Mucosa of descending colon (tissue), 3 donors: ENCODE data around the gene CD72. TPM values are rescaled to one million over a fixed set of nuclear protein-coding genes. Genes with fewer than 3 reads are reported as not detected.
"Not testable (repeated sequence)": the region's sequence is repeated elsewhere in the genome, so short reads cannot be mapped to it uniquely, and the experiment has no call there.

ENCODE experiments used
- ATAC-seq: fragments of 200-7000 bp; cut with Tn5 transposase; one replicate; pipeline ENCODE4 v1.9.1; 2020; ENCODE audit warnings: mild to moderate bottlenecking, moderate library complexity
- DNase-seq, 3 donors: peaks; one replicate each; pipeline ENCODE4 v3.0.0-alpha.2; 2020
- H3K36me3 ChIP-seq: fragments of 200-600 bp; one replicate; pipeline ENCODE4 v1.8.0; 2021; ENCODE audit warnings: low read depth, mild to moderate bottlenecking
- H3K4me1 ChIP-seq: fragments of 200-600 bp; one replicate; pipeline ENCODE4 v1.8.0; 2021; ENCODE audit warnings: low read depth, mild to moderate bottlenecking
- H3K4me3 ChIP-seq: fragments of 200-600 bp; one replicate; pipeline ENCODE4 v1.8.0; 2021; ENCODE audit warnings: mild to moderate bottlenecking
- H3K9me3 ChIP-seq: fragments of 200-600 bp; one replicate; pipeline ENCODE4 v1.8.0; 2021; ENCODE audit warnings: mild to moderate bottlenecking
- intact Hi-C, 2 donors: fragments of 100-400 bp; cut with DNase I in 1 of 2; cut with micrococcal nuclease in 1 of 2; formaldehyde crosslinking; loops; one replicate each; pipeline versions ENCODE4 v1.11.0 to v1.11.1; 2022; cut with DNase I, micrococcal nuclease
- total RNA-seq, 3 donors: library from RNA; stranded (reverse); fragmentation: NEBNext Ultra II Directional in 2 of 3; extraction: Animal tissue kit (Norgen Biotek cat#: 25700) in 2 of 3; gene quantifications; one replicate each; pipeline versions ENCODE4 v1.2.1 to v1.2.4, GENCODE V29; 2021 to 2023
- TF ChIP-seq, protein P1 (sequence below): fragments of 200-600 bp; IDR thresholded peaks from one replicate; pipeline ENCODE4 v1.8.0; 2022; ENCODE audit warnings: antibody characterized with exemption, mild to moderate bottlenecking
- donor health status: DM: no; HTN: no; CAD: no; lungs with moderate emphysema.
- donor health status: DM: no; HTN: no; CAD: no.
- donor health status: DM: no; HTN: yes; CAD: no.

The CD72 gene
- total RNA-seq, 3 donors from 2014 or later, result 1.6 to 3.0 (median 1.6) TPM

DNA sequence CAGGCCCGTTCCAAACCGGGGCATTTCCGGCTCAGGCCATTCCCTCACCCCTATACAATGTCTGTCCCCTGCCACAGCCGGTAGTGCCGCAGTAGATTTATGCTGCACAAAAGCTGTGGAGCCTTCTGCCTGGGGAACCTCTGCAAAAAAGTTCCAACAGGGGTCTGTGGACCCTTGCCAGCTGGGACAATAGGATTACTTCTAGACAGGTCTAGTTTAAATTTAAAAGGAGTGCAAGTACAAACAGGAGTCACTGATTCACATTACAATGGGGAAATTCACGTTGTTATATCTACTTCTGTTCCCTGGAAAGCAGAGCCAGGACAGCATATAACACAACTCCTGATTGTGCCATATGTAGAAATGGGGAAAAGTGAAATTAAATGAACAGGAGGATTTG, 34.7 kb downstream of the CD72 start:
- DNase-seq, ATAC-seq, intact Hi-C loops: not testable (repeated sequence)

DNA sequence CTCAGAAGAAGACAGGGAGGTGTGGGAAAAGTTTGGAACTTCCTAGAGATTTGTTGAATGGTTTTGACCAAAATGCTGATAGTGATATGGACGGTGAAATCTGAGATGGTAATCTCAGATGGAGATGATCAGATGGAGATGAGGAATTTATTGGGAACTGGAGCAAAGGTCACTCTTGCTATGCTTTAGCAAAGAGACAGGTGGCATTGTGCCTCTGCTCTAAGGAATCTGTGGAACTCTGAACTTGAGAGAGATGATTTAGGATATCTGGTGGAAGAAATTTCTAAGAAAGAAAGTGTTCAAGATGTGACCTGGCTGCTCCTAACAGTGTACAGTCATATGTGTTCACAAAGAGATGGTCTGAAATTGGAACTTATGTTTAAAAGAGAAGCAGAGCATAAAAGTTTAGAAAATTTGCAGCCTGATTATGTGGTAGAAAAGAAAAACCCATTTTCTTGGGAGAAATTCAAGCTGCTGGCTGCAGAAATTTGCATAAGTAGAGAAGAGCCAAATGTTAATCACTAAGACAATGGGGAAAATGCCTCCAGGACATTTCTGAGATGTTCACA, 38.5 kb downstream of the CD72 start:
- H3K9me3 ChIP-seq, result peaks cover 14% of the 10 kb centered on the region
- H3K36me3 ChIP-seq, DNase-seq, intact Hi-C loops, H3K4me1 ChIP-seq, ATAC-seq, H3K4me3 ChIP-seq: not testable (repeated sequence)

More for the DNA sequence above, 34.7 kb downstream of the CD72 start:
- H3K4me1 ChIP-seq, H3K36me3 ChIP-seq, H3K4me3 ChIP-seq: not testable (repeated sequence)
- H3K9me3 ChIP-seq, result peaks cover 18% of the 10 kb centered on the region

DNA sequence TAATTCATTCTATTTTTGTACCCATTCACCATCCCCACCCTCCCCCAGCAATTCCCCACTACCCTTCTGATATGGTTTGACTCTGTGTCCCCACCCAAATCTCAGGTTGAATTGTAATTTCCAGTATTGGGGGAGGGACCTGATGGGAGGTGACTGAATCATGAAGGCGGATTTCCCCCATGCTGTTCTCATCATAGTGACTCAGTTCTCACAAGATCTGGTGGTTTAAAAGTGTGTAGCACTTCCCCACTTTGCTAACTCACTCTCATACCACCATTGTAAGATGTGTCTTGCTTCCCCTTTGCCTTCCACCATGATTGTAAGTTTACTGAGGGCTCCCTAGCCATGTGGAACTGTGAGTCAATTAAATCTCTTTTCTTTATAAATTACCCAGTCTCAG, 39.1 kb downstream of the CD72 start:
- DNase-seq (no peak), ATAC-seq (no peak)
- TF ChIP-seq, protein P1, sequence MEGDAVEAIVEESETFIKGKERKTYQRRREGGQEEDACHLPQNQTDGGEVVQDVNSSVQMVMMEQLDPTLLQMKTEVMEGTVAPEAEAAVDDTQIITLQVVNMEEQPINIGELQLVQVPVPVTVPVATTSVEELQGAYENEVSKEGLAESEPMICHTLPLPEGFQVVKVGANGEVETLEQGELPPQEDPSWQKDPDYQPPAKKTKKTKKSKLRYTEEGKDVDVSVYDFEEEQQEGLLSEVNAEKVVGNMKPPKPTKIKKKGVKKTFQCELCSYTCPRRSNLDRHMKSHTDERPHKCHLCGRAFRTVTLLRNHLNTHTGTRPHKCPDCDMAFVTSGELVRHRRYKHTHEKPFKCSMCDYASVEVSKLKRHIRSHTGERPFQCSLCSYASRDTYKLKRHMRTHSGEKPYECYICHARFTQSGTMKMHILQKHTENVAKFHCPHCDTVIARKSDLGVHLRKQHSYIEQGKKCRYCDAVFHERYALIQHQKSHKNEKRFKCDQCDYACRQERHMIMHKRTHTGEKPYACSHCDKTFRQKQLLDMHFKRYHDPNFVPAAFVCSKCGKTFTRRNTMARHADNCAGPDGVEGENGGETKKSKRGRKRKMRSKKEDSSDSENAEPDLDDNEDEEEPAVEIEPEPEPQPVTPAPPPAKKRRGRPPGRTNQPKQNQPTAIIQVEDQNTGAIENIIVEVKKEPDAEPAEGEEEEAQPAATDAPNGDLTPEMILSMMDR, result no peak
- Histone ChIP-seq H3K4me1 (no peaks in the 10 kb centered on the region), H3K9me3 (peaks cover 14% of the 10 kb centered on the region), H3K36me3 (no peaks in the 10 kb centered on the region), H3K4me3 (no peak overlapping the region)
- intact Hi-C loops, result no loop called here

DNA sequence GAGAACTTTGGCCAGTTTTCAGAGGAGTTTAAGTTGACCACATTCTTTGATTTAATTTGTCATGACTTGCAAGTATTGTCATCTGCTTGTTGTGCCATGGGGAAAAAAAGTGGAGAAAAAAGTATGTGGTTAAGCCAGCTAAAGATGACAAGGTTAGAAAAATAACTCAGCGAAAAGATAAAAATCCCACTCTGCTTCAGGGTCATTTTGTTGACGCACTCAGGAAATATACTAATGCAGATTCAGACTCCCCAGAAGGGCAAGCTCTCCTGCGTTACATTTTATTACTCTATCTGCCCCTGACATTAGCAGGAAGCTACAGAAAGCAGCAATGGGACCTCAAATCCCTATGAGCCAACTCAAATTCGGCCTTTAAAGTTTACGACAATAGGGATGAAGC, 40.7 kb downstream of the CD72 start:
- Histone ChIP-seq H3K4me1 (no peaks in the 10 kb centered on the region), H3K36me3 (no peaks in the 10 kb centered on the region), H3K4me3 (no peak overlapping the region), H3K9me3 (peaks cover 14% of the 10 kb centered on the region)
- DNase-seq (no peak), ATAC-seq (no peak)
- intact Hi-C loops, result no loop called here
- TF ChIP-seq, protein P1, result no peak

DNA sequence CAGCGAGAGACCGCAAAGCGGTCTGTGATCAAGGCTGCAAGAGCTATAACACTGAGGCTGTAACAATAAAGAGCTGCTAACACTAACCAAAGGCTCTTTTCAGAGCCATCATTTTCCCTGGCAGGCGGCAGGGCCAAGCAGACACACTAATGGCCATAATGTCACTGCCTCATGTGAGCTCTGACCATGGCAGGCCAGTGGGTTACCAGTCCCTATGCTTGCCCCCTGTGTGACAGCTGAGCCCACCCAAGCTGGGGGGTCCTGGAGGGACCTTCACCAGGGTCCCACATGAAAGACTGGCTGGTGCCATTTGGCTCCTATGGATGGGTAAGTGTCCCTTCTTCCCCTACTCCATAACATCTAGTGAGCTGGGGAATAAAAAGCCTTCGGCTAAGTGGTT, 42.7 kb downstream of the CD72 start:
- Histone ChIP-seq H3K9me3 (peaks cover 11% of the 10 kb centered on the region), H3K4me3 (no peak overlapping the region), H3K36me3 (no peaks in the 10 kb centered on the region), H3K4me1 (no peaks in the 10 kb centered on the region)
- TF ChIP-seq, protein P1, result no peak
- DNase-seq (no peak), ATAC-seq (no peak)
- intact Hi-C loops, result no loop called here

DNA sequence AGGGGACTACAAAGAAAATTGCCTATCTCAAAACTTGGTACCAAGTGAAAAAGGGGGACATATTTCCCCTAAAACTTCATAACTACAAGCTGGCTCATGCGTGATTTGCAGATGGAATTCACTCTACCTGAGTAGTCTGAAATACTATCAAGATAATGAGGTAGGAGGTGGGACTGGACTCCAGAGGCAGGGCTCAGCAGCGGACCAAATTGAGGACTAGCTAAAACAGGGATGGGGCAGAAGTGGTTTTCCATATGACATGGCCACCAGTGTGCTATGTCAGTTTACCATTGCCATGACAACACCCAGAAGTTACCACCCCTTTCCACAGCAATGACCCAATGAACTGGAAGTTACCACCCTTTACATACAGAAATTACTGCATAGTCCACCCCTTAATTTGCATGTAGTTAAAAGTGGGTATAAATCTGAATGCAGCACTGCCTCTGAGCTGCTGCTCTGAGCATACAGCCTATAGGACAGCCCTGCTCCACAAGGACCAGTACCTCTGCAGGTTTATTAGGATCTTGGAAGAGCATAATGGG, 43.6 kb downstream of the CD72 start:
- ATAC-seq (no peak), DNase-seq (no peak)
- TF ChIP-seq, protein P1, result no peak
- H3K4me3 ChIP-seq, result no peak overlapping the region
- no peaks in the 10 kb centered on the region for H3K4me1 ChIP-seq
- H3K36me3 ChIP-seq, result no peaks in the 10 kb centered on the region
- peaks cover 4% of the 10 kb centered on the region for H3K9me3 ChIP-seq
- intact Hi-C loops, result no loop called here
